GM10248 (cell line): ENCODE measurements around the gene KIAA1958.
"Not testable (repeated sequence)": the region's sequence is repeated elsewhere in the genome, so short reads cannot be mapped to it uniquely, and the experiment has no call there.

ENCODE experiments used
- CTCF ChIA-PET: fragments of 300-600 bp; sonication (Branson Sonifier 250); formaldehyde crosslinking; extraction: SDS; loops from one replicate; lab custom pipeline; 2021; ENCODE audit warnings: antibody characterized with exemption; lab: Yijun Ruan, JAX
- POLR2A ChIA-PET: fragments of 350-650 bp; sonication (Branson Sonifier 250); formaldehyde crosslinking; extraction: SDS; loops from one replicate; lab custom pipeline; 2020; ENCODE audit warnings: antibody characterized with exemption; lab: Yijun Ruan, JAX
- DNase-seq: peaks from one replicate; pipeline ENCODE4 v3.0.0; 2012; ENCODE audit errors: extremely low spot score
- TF ChIP-seq, protein P1 (sequence below): IDR thresholded peaks from 2 replicates; pipeline ENCODE4 v1.5.1; 2012; ENCODE audit warnings: mild to moderate bottlenecking, low read depth; ENCODE audit errors: extremely low read depth, missing control alignments, control extremely low read depth

KIAA1958 gene

DNA sequence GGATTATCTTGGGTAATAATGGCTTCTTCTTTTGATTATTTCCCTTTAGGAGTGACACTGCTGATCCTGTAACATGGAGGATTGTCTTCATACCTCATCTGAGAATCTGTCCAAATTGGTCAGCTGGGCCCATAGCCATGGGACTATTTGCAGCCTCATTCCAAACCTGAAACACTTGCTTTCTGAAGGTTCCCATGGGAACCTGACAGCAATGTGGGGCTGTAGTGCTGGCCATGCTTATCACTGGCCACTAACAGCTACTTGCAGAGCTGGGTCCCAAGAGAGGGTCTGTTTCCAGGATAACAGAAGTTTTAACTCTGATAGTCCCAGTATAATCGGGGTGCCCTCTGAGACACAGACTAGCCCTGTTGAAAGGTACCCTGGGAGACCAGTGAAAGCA is 87.4 kb downstream of the KIAA1958 start:
- POLR2A ChIA-PET: no interaction called here
- TF ChIP-seq, protein P1, sequence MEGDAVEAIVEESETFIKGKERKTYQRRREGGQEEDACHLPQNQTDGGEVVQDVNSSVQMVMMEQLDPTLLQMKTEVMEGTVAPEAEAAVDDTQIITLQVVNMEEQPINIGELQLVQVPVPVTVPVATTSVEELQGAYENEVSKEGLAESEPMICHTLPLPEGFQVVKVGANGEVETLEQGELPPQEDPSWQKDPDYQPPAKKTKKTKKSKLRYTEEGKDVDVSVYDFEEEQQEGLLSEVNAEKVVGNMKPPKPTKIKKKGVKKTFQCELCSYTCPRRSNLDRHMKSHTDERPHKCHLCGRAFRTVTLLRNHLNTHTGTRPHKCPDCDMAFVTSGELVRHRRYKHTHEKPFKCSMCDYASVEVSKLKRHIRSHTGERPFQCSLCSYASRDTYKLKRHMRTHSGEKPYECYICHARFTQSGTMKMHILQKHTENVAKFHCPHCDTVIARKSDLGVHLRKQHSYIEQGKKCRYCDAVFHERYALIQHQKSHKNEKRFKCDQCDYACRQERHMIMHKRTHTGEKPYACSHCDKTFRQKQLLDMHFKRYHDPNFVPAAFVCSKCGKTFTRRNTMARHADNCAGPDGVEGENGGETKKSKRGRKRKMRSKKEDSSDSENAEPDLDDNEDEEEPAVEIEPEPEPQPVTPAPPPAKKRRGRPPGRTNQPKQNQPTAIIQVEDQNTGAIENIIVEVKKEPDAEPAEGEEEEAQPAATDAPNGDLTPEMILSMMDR: no peak
- CTCF ChIA-PET: interaction anchor here (1.6 kb wide), 1 partner anchor 16 kb away, joined by 4 read pairs; no protein-coding TSS in a partner anchor
- DNase-seq: no peak

DNA sequence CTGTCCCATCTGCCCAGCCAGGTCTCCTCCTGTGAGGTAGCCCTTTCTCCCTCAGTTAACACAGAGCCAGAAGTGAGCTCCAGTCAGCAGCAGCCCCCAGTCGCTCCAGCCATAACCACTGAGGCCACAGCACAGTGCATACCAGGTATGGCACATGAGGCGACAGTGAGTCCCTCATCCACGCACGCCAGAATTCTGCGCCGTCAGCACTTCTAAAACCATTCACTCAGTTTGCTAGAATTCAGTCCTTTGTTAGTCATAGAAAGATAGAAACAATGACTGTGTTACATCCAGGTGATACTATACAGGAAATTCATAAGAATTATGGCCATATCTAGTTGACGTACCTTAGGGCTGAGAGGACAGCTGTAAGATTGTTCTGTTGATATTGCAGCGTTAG is 88.5 kb downstream of the KIAA1958 start:
- no peak for DNase-seq
- ChIA-PET CTCF (interaction anchor here (0.9 to 1.6 kb wide), 2 partner anchors 17 to 131 kb away, joined by 3 to 4 read pairs; no protein-coding TSS in a partner anchor), POLR2A (no interaction called here)
- TF ChIP-seq, protein P1: no peak

DNA sequence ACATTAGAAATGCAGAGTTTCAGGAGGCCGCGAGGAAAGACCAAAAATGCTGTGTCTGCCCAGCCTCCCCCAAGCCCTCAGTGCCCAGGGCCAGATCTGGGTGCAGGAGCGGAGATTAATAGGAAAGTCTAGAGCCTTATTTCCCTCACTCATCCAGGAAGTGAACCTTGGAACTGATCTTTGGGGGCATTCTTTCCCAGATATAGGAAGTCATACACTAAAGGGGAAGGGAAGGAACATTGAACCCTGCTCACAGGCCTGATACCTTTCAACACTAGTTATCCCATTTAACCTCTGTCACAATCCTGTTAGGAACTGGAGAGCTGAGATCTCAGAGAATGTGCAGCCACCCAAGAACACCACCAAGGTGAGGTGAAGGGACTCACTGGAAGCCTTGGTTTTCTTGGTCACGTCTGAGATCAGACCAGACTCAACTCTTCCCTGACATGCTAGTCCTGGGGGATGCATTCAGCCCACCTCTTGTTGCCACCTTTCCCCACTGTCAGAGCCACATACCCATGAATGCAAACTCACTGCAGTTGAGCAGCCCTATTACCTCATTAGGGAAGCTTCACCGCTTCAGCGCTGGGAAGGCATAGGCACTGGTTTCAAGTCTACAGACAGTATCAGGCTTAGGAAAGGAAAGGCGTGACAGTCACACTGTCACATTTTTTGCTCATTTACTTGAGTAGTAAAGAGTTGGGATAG is 95.0 kb downstream of the KIAA1958 start:
- TF ChIP-seq, protein P1: no peak

DNA sequence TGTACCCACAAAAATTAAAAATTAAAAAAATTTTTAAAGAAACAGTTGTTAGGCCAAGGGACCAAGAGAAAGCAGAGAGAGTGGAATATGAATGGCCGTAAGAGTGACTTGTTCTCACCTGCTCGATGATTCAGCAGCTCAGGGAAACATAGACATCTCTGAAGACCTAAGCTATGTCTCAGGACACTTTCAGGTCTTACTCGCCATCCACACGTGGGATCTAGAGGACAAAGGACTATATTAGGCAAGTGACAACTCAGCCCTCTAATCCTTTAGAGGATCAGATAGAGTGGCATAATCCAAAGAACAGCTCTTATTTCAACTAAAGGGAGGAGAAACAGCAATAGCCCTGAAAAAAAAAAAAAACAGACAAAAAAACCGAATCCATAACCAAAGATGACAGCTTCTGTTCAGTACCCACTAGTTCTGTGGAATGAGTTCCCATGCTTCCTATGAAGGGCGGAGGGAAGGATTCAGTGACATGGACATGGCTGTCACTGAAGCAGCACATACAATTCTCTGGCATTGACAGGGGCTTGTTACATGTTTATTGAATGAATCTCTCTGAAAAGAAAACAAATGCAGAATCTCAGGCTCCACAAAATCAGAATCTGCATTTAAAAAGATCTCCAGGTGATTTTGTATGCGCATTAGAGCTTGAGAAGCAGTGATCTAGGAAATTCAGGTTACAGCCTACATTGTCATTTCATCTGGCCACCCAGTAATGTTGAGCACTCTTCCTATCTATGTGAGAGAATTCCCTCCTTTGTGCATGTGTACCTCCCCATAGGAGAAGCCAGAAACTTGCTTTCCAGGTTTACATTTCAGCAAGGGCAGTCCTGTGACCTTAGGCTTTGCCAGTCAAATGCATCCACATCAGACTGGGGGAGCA is 96.0 kb downstream of the KIAA1958 start:
- CTCF ChIA-PET: interaction anchor here (1.0 to 1.6 kb wide), 3 partner anchors 11 to 18 kb away, joined by 3 to 4 read pairs (median 3); no protein-coding TSS in a partner anchor
- POLR2A ChIA-PET: no interaction called here
- no peak for DNase-seq
- TF ChIP-seq, protein P1: no peak

More for the DNA sequence above, 95.0 kb downstream of the KIAA1958 start:
- CTCF ChIA-PET: interaction anchor here (1.1 kb wide), 1 partner anchor 10 kb away, joined by 4 read pairs; no protein-coding TSS in a partner anchor
- DNase-seq: no peak
- POLR2A ChIA-PET: no interaction called here

DNA sequence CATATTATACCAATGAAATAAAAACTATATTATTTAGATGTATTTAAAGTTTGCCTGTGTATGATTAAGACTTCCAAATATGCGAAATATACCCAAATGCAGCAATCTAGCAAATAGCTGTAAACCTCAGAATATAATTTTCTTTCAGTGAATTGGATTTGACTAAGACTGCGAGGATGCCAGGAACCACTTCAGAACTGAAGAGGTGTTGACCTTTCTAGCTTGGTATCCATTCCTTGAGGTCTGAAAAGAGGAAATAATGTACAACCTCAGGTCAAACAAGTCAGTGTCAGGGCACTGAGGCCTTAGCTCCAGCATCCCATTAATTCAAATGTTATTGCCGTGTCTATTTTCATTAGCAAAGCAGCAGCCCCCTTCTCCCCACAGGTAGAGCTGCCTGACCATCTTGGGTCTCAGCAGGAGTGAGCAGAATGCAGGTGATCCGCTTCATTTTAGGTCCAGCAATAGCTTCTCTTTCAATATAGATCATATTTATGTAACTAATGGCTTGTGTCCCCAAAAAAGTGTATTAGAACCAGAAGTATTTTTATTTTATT is 100.0 kb downstream of the KIAA1958 start:
- ChIA-PET POLR2A (no interaction called here), CTCF (interaction anchor here (1.2 to 1.3 kb wide), 2 partner anchors 16 to 144 kb away, joined by 3 read pairs; no protein-coding TSS in a partner anchor)
- no peak for DNase-seq
- TF ChIP-seq, protein P1: no peak

DNA sequence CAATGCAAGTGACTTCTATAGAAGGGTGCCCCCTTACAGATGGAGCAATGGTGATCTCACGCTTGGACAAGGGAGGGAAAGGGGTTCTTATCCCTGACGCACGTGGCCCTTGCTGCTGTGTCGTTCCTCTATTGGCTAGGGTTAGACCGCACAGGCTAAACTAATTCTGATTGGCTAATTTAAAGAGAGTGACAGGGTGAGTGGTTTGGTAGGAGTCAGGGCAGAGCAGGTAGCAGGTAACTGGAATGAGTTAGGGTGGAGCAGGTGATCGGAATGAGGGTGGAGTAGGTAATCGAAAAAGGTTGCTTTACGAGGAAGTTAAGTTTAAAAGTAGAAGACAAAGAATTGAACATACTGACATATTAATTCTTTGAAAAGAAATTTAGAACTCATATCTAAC is 105.2 kb downstream of the KIAA1958 start:
- CTCF ChIA-PET, DNase-seq, POLR2A ChIA-PET: not testable (repeated sequence)
